Endodermal cell (in vitro differentiated cells): ENCODE data around the gene ADSS1. TPM values are rescaled to one million over a fixed set of nuclear protein-coding genes. Genes with fewer than 3 reads are reported as not detected.

ENCODE experiments used
- DNase-seq: peaks from one replicate; pipeline ENCODE4 v3.0.0-alpha.2; 2017
- H3K27ac ChIP-seq: 2 replicates; pipeline ENCODE4 v1.5.1; 2013; ENCODE audit warnings: mild to moderate bottlenecking, low read depth, low read length, moderate library complexity
- H3K27me3 ChIP-seq: 2 replicates; pipeline ENCODE4 v1.6.1; 2013; ENCODE audit warnings: mild to moderate bottlenecking, low read length, moderate library complexity; ENCODE audit not compliant: insufficient read depth, control insufficient read depth, poor library complexity, severe bottlenecking
- H3K36me3 ChIP-seq: 2 replicates; pipeline ENCODE4 v1.7.0; 2013; ENCODE audit warnings: mild to moderate bottlenecking, low read length, moderate library complexity; ENCODE audit not compliant: control insufficient read depth, insufficient read depth
- H3K4me1 ChIP-seq: one replicate; pipeline ENCODE4 v1.7.0; 2013; ENCODE audit warnings: low read length; ENCODE audit not compliant: control insufficient read depth, insufficient read depth
- H3K4me3 ChIP-seq: 2 replicates; pipeline ENCODE4 v1.5.1; 2013; ENCODE audit warnings: mild to moderate bottlenecking, low read length, moderate library complexity
- H3K9ac ChIP-seq: 2 replicates; pipeline ENCODE4 v1.6.1; 2013; ENCODE audit warnings: mild to moderate bottlenecking, low read length, moderate library complexity; ENCODE audit not compliant: poor library complexity, severe bottlenecking; ENCODE audit errors: extremely low read depth
- H3K9me3 ChIP-seq: 2 replicates; pipeline ENCODE4 v1.6.1; 2013; ENCODE audit warnings: mild to moderate bottlenecking, low read length, moderate library complexity; ENCODE audit not compliant: control insufficient read depth
- H3K27ac Mint-ChIP-seq: 2 replicates; pipeline ENCODE4 v1.8.0; 2020; ENCODE audit warnings: mixed read lengths
- H3K27me3 Mint-ChIP-seq: 2 replicates; pipeline ENCODE4 v1.8.0; 2021; ENCODE audit warnings: mild to moderate bottlenecking, mixed read lengths; ENCODE audit not compliant: insufficient read depth
- H3K36me3 Mint-ChIP-seq: 2 replicates; pipeline ENCODE4 v1.8.0; 2020; ENCODE audit warnings: low read depth, mixed read lengths
- H3K4me1 Mint-ChIP-seq: 2 replicates; pipeline ENCODE4 v1.8.0; 2020; ENCODE audit warnings: mixed read lengths
- H3K4me3 Mint-ChIP-seq: 2 replicates; pipeline ENCODE4 v1.8.0; 2020; ENCODE audit warnings: mild to moderate bottlenecking, moderate library complexity, mixed read lengths
- H3K9me3 Mint-ChIP-seq: 2 replicates; pipeline ENCODE4 v1.8.0; 2020; ENCODE audit warnings: mild to moderate bottlenecking, mixed read lengths
- CTCF ChIP-seq: fragments of 200-600 bp; sonication (generic); conservative IDR thresholded peaks from 2 replicates; pipeline ENCODE4 v1.5.0; 2021; ENCODE audit warnings: antibody characterized with exemption, mild to moderate bottlenecking
- WGBS, 2 experiments: methylation state at CpG; one replicate each; pipeline versions ENCODE4 v1.1.5 to v1.1.7; 2013; ENCODE audit warnings: missing lambda C conversion rate in 2 of 2, mixed read lengths in 1 of 2; ENCODE audit not compliant: insufficient coverage in 1 of 2, insufficient read length in 1 of 2; 5-methylcytosine and 5-hydroxymethylcytosine counted together
- total RNA-seq, 2 donors: library from RNA; stranded (reverse); fragmentation: NEBNext Ultra II Directional in 1 of 2; extraction: Animal tissue kit (Norgen Biotek cat#: 25700) in 1 of 2; gene quantifications; 2 replicates in 1 of 2; 3 replicates in 1 of 2; pipeline ENCODE4 v1.2.1, GENCODE V29; 2021

ADSS1 gene
- total RNA-seq, 2 donors from 2014 or later, result 15.8 to 31.0 TPM

GRCh38 chr14:104684449-104684821, 39.6 kb upstream of the ADSS1 start:
- TF ChIP-seq CTCF, result no peak
- Histone ChIP-seq H3K9me3 (no peaks in the 10 kb centered on the region), H3K36me3 (no peaks in the 10 kb centered on the region), H3K4me3 (no peak overlapping the region), H3K4me1 (peaks cover 17% of the 10 kb centered on the region), H3K9ac (no peak overlapping the region), H3K27ac (no peak overlapping the region), H3K27me3 (no peaks in the 10 kb centered on the region)
- H3K27ac Mint-ChIP-seq, result no peak overlapping the region
- no peaks in the 10 kb centered on the region for H3K36me3 Mint-ChIP-seq
- H3K9me3 Mint-ChIP-seq, result peaks cover 7% of the 10 kb centered on the region
- peaks cover 46% of the 10 kb centered on the region for H3K4me1 Mint-ChIP-seq
- H3K27me3 Mint-ChIP-seq, result no peaks in the 10 kb centered on the region
- no peak overlapping the region for H3K4me3 Mint-ChIP-seq
- WGBS, 2 experiments, result 94 to 95% methylated on average over 8 to 10 of the region's 10 CpGs
- no peak for DNase-seq

GRCh38 chr14:104685216-104685997, 38.6 kb upstream of the ADSS1 start:
- Histone ChIP-seq H3K36me3 (no peaks in the 10 kb centered on the region), H3K4me3 (no peak overlapping the region), H3K4me1 (peaks cover 17% of the 10 kb centered on the region), H3K27ac (no peak overlapping the region), H3K27me3 (no peaks in the 10 kb centered on the region), H3K9ac (no peak overlapping the region), H3K9me3 (no peaks in the 10 kb centered on the region)
- H3K27me3 Mint-ChIP-seq, result no peaks in the 10 kb centered on the region
- TF ChIP-seq CTCF, result peak; percentile 41
- no peak overlapping the region for H3K4me3 Mint-ChIP-seq
- no peaks in the 10 kb centered on the region for H3K36me3 Mint-ChIP-seq
- H3K27ac Mint-ChIP-seq, result no peak overlapping the region
- peaks cover 7% of the 10 kb centered on the region for H3K9me3 Mint-ChIP-seq
- peaks cover 39% of the 10 kb centered on the region for H3K4me1 Mint-ChIP-seq
- DNase-seq, result peak; percentile 73
- WGBS, 2 experiments, result 84 to 92% methylated on average over 2 to 4 of the region's 4 CpGs

GRCh38 chr14:104685998-104686610, 37.9 kb upstream of the ADSS1 start:
- 98 to 100% methylated on average over 1 to 2 of the region's 2 CpGs for WGBS, 2 experiments
- no peaks in the 10 kb centered on the region for H3K27me3 Mint-ChIP-seq
- H3K36me3 ChIP-seq, result no peaks in the 10 kb centered on the region
- no peak overlapping the region for H3K4me3 ChIP-seq
- H3K4me1 ChIP-seq, result peaks cover 22% of the 10 kb centered on the region
- H3K4me3 Mint-ChIP-seq, result no peak overlapping the region
- no peak overlapping the region for H3K9ac ChIP-seq
- H3K4me1 Mint-ChIP-seq, result peaks cover 35% of the 10 kb centered on the region
- H3K9me3 ChIP-seq, result no peaks in the 10 kb centered on the region
- H3K27me3 ChIP-seq, result no peaks in the 10 kb centered on the region
- H3K36me3 Mint-ChIP-seq, result no peaks in the 10 kb centered on the region
- H3K27ac ChIP-seq, result no peak overlapping the region
- H3K9me3 Mint-ChIP-seq, result peaks cover 7% of the 10 kb centered on the region
- no peak for TF ChIP-seq CTCF
- DNase-seq, result no peak
- H3K27ac Mint-ChIP-seq, result no peak overlapping the region
